ENCODE measurements around the gene ASH1L.

The ASH1L gene

DNA sequence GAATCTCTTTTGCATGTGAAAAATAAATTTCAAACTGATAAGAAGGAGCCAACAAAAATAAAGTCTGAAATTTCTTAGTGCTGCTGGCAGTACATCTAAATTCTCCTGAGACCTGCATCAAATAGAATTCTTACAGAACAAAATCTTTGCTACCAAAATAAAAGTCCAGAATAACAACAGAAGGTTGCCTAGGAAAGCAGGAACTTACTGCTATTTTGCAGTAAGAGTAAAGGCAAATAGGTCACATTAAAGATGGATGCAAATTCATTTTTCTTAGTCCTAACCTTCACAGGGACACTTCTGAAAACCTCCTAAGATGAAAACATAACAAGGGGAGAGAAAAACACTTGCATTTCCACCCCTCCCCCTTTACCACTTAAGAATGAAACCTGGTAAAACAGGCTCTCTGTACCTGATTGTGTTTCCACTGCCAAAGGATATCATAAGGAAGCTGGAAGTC, 182.9 kb downstream of the ASH1L start:
- TF ChIP-seq, protein P1, sequence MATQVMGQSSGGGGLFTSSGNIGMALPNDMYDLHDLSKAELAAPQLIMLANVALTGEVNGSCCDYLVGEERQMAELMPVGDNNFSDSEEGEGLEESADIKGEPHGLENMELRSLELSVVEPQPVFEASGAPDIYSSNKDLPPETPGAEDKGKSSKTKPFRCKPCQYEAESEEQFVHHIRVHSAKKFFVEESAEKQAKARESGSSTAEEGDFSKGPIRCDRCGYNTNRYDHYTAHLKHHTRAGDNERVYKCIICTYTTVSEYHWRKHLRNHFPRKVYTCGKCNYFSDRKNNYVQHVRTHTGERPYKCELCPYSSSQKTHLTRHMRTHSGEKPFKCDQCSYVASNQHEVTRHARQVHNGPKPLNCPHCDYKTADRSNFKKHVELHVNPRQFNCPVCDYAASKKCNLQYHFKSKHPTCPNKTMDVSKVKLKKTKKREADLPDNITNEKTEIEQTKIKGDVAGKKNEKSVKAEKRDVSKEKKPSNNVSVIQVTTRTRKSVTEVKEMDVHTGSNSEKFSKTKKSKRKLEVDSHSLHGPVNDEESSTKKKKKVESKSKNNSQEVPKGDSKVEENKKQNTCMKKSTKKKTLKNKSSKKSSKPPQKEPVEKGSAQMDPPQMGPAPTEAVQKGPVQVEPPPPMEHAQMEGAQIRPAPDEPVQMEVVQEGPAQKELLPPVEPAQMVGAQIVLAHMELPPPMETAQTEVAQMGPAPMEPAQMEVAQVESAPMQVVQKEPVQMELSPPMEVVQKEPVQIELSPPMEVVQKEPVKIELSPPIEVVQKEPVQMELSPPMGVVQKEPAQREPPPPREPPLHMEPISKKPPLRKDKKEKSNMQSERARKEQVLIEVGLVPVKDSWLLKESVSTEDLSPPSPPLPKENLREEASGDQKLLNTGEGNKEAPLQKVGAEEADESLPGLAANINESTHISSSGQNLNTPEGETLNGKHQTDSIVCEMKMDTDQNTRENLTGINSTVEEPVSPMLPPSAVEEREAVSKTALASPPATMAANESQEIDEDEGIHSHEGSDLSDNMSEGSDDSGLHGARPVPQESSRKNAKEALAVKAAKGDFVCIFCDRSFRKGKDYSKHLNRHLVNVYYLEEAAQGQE (IDR thresholded peaks at IDR 0.05; ENCODE audit: insufficient read depth in 1 of 2, low read depth in 2 of 2, low read length in 2 of 2): no peak
- no peak for TF ChIP-seq POLR2AphosphoS5 (IDR thresholded peaks at IDR 0.05; ENCODE audit: low read depth, low read length)
- TF ChIP-seq FOXP2 (optimal IDR thresholded peaks at IDR 0.05; ENCODE audit: borderline replicate concordance, extremely low read depth, extremely low read length, insufficient read depth): no peak
- no peak for TF ChIP-seq SIN3A (IDR thresholded peaks at IDR 0.05; ENCODE audit: borderline replicate concordance, insufficient read depth, low read length)
- TF ChIP-seq TAF1 (IDR thresholded peaks at IDR 0.05; ENCODE audit: borderline replicate concordance, insufficient read depth, low read length): no peak

DNA sequence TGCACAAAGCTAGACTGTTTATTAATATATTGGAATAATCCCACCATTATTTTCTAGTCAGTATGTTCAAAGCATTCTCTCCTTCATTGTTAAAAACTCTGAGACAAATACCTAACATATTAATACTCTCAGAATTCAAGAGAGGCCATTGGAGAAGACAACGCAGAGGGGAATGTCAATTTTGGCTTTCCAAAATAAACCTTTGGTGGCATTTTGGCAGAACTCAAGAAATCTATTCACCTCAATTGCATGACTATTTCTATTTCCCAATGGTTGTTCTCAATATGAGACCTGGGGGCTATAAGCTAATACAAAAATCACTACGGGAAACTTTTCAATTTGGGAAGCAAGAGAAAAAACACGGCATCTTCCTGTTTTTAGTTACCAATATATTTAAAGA, 183.4 kb downstream of the ASH1L start:
- TF ChIP-seq, protein P1 (IDR thresholded peaks at IDR 0.05; ENCODE audit: insufficient read depth in 1 of 2, low read depth in 2 of 2, low read length in 2 of 2): no peak
- TF ChIP-seq FOXP2 (optimal IDR thresholded peaks at IDR 0.05; ENCODE audit: borderline replicate concordance, extremely low read depth, extremely low read length, insufficient read depth): no peak
- TF ChIP-seq TAF1 (IDR thresholded peaks at IDR 0.05; ENCODE audit: borderline replicate concordance, insufficient read depth, low read length): no peak
- no peak for TF ChIP-seq POLR2AphosphoS5 (IDR thresholded peaks at IDR 0.05; ENCODE audit: low read depth, low read length)
- TF ChIP-seq SIN3A (IDR thresholded peaks at IDR 0.05; ENCODE audit: borderline replicate concordance, insufficient read depth, low read length): no peak

DNA sequence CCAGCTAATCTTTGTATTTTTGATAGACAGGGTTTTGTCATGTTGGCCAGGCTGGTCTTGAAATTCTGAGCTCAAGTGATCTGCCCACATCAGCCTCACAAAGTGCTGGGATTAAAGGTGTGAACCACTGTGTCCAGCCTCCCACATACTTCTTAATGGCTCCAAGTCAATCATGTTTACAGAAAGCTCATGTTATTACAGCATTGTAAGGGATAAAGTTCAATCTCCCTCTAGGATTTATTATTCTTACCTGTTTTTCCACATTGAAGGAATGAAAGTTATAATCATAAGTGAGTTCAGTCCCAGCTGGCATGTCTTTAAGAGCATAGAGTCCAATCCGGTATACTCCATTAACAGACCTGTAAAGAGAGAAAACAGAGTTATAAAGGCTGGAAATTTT, 202.6 kb downstream of the ASH1L start:
- TF ChIP-seq FOXP2 (optimal IDR thresholded peaks at IDR 0.05; ENCODE audit: borderline replicate concordance, extremely low read depth, extremely low read length, insufficient read depth) (no peak), POLR2AphosphoS5 (IDR thresholded peaks at IDR 0.05; ENCODE audit: low read depth, low read length) (no peak), TAF1 (IDR thresholded peaks at IDR 0.05; ENCODE audit: borderline replicate concordance, insufficient read depth, low read length) (no peak), SIN3A (IDR thresholded peaks at IDR 0.05; ENCODE audit: borderline replicate concordance, insufficient read depth, low read length) (no peak)
- TF ChIP-seq, protein P1 (IDR thresholded peaks at IDR 0.05; ENCODE audit: insufficient read depth in 1 of 2, low read depth in 2 of 2, low read length in 2 of 2): no peak

DNA sequence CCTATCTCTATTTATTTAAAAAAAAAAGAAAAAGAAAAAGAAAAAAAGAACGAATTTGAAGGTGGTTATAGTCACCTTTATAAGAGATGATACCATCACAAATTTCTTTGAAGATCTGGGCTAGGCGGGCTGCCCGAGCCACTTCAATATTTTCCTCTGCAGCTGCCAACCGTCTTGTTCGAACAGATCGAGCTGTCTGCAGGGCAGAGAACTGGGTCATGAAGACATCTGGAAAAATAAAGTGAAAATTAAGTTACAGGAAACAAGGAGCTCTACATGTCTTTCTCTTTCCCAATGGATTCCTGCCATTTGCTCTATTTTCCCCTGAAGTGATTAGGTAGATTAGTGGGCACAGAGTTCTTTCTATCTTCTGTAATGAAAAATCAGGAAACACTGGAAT, 210.0 kb downstream of the ASH1L start:
- TF ChIP-seq FOXP2 (optimal IDR thresholded peaks at IDR 0.05; ENCODE audit: borderline replicate concordance, extremely low read depth, extremely low read length, insufficient read depth) (no peak), POLR2AphosphoS5 (IDR thresholded peaks at IDR 0.05; ENCODE audit: low read depth, low read length) (no peak), SIN3A (IDR thresholded peaks at IDR 0.05; ENCODE audit: borderline replicate concordance, insufficient read depth, low read length) (no peak)
- TF ChIP-seq, protein P1 (IDR thresholded peaks at IDR 0.05; ENCODE audit: insufficient read depth in 1 of 2, low read depth in 2 of 2, low read length in 2 of 2): no peak

DNA sequence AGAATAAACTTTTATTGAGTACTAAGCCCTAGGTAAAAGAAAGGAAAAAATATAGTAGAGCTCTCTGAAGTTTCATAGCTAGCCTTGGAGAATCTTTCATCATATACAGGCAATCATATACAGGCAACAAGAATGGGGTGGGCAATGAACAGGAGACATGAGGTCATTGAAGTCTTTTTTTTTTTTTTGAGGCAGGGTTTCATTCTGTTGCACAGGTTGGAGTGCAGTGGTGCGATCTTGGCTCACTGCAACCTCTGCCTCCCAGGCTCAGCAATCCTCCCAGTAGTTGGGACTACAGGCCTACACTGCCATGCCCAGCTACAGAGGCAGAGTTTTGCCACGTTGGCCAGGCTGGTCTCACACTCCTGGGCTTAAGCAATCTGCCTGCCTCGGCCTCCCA, 219.8 kb downstream of the ASH1L start:
- TF ChIP-seq FOXP2 (optimal IDR thresholded peaks at IDR 0.05; ENCODE audit: borderline replicate concordance, extremely low read depth, extremely low read length, insufficient read depth) (no peak), POLR2AphosphoS5 (IDR thresholded peaks at IDR 0.05; ENCODE audit: low read depth, low read length) (no peak), SIN3A (IDR thresholded peaks at IDR 0.05; ENCODE audit: borderline replicate concordance, insufficient read depth, low read length) (no peak), TAF1 (IDR thresholded peaks at IDR 0.05; ENCODE audit: borderline replicate concordance, insufficient read depth, low read length) (no peak)
- TF ChIP-seq, protein P1 (IDR thresholded peaks at IDR 0.05; ENCODE audit: insufficient read depth in 1 of 2, low read depth in 2 of 2, low read length in 2 of 2): no peak

Measured in PFSK-1 (cell line).